NCI-H446 treated with DMSO at 0.1 percent for 48 hours (cell line): Measurements from ENCODE around the gene MVB12A.
A peak's percentile ranks its signal among the peaks of the same experiment; 100 is the strongest.

Source experiments
- DNase-seq: peaks from one replicate; lab custom pipeline; 2025; lab: John Stamatoyannopoulos, UW

Gene MVB12A

DNA sequence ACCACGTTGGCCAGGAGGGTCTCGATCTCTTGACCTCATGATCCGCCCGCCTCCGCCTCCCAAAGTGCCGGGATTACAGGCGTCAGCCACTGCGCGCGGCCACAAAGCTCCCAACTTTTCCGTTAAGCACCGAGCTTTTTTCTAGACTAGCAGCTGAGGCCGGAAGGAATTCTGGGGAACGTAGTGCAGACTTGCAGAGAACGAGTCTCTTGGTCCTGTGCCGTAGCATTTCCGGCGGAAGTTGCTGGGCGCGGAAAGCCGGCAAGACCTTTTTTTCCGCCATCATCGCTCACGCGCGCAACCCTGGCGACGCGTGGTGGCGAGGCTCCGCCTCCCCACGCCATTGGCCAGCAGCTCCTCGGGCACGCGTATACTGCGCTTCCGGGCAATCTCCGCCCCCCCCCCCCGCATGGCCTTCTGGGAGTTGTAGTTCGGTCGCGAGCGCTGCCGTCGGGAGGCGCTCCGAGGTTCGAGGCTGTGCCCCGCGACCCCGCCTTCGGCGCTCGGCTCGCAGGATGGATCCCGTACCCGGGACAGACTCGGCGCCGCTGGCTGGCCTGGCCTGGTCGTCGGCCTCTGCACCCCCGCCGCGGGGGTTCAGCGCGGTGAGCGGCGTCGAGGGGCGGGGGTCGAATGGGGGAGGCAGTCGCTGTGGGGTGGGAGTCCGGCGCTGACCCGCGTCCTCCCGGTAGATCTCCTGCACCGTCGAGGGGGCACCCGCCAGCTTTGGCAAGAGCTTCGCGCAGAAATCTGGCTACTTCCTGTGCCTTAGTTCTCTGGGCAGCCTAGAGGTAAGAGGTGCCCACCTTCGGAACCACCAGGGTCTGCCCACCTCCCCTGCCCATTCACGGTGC, at the start of gene MVB12A:
MVB12A (plus strand) TSS at position 427 of the 854 bp plus-strand sequence; CDS start at position 516, 89 bp downstream.
- DNase-seq: peak; percentile 99

DNA sequence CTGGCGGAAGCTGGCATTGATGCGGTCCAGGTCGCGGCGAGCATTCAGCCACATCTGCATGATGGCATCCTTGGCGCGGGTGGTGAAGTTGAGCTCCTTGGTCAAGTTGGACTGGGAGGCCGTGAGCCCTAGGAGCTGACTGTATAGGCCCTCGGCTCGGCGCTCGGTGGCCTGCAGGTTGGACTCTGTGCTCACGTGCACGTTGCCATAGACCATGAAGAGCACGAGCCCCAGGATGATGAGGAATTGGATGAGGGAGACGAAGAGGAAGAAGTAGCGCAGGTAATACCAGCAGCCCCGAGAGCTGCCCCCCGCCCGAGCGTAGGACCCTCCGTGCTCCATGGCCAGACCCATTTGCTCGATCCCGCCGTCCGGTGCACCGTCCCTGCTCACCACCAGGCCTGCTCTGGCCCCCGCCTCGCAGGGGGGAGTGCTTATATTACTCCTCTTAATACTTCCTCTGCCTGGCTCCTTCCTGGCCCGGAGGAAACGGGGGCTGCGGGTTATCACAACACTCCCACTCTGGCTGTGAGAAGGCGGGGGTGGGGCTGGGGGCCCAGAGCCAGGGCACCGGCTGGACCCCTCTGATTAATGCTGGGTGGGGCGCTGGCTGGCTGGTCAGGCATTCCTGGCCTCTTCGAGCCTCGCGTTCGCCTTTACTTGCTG, 42.8 kb upstream of the MVB12A start, which contains the start of gene PLVAP:
PLVAP (minus strand) TSS at position 408 of the 666 bp plus-strand sequence; CDS start at position 354, 54 bp downstream.
- no peak for DNase-seq

DNA sequence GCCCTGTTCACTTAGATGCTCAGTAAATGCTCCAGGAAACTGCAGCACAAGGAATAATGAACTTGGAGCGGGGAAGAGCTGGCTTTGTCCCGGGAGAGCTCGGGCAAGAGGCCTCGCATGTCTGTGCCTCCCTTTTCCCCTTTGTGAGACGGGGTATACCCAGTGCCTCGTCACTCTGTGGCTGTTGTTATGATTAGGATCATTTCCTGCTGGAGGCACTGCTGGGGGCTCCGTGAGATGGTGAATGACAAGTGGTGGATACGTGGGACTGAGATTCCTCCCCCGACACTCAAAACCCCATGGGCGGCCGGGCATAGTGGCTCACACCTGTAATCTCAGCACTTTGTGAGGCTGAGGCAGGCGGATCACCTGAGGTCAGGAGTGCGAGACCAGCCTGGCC, 41.6 kb upstream of the MVB12A start:
- DNase-seq: no peak

DNA sequence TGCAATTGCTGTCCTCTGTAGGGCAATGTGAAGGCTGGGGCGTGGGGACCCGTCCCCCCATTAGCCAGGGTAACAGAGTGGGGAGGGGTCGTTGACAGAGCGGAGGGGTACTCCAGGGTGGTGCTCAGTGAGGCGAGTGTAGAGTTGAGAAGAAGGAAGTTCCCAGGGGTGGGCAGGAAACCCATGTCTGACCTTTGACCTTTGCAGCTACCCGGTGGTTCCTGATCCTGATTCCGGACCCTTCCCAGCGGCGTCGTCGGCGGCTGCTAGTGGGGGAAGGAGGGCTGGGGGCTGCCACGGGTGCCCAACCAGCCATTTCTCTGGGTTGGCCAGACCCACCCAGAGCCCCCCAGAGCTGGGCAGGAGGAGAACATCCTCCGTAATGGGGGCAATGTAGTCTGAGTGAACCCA, 40.6 kb upstream of the MVB12A start:
- DNase-seq: no peak

DNA sequence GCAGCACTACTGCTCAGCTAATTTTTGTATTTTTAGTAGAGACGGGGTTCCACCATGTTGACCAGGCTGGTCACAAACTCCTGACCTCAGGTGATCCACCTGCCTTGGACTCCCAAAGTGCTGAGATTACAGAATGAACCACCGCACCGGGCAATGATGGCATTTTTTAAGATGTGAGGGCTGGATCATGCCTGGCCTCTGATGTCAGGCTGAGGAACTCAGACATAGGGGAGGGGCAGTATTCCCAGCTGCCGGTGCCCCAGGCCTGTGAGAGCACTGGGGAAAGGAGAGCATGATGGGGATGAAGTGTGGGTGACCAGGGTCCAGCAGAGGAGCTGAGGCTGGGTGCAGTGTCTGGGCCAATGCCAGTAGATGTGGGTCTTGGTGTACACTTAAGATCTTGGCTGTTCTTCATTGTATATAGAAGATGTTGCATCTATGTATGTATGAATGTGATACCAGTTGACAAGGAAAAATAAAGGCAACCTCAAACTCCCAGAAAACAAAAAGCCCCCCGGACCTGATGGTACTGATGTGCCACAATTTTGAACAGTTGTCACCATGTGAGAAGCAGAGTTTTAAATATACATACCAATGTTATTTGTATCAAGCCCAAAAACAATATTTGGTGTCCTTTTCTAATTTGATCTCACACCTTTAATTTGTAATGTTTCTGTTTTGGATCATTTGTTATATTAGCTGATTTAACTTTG, 39.3 kb upstream of the MVB12A start:
- no peak for DNase-seq

DNA sequence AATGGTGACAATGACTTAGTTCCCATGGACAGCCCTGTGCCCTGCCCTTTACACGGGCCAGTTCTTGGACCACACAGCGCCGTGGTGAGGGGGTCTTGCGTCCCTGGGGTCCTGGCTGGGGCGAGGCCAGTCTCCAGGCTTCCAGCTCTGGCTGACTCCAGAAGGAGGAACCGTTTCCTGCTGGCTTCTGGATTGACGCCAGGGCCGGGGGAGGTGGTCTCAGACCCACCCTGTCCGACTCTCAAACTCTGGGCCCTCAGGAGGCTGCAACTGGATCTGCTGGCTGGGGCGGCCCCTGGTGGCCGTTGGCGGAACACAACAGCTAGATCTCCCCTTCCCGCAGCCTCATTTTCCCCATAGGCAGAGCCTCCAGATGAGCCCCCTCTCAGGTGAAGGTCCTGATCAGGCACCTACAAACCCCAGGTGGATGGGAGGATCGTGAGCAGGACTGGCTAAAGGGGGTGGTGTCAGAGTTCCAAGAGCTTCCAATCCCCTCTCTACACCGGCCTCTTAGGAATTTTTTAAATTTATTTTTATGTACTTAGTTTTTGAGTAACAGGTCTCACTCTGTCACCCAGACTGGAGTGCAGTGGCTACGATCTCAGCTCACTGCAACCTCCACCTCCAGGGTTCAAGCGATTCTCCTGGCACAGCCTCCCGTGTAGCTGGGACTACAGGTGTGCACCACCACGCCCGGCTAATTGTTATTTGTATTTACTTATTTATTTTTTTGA, 33.8 kb upstream of the MVB12A start:
- DNase-seq: no peak

DNA sequence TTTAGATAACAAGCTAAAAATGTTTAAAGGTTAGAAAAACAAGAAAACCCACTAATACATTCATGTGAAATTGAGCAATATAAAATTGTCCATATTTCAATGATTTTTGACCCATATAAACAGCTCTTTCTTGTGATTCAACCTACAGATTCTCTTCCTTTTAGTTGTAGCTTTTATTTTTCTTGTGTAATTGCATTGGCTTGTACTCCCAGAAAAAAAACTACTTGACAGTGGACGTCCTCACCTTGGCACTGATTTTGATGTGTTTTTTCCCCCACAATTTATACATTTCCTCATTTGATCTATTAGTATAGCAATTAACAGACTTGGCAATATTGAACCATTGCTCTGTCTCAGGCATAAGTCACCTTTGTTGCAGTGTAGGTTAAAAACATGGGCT, 30.6 kb upstream of the MVB12A start:
- DNase-seq: no peak

DNA sequence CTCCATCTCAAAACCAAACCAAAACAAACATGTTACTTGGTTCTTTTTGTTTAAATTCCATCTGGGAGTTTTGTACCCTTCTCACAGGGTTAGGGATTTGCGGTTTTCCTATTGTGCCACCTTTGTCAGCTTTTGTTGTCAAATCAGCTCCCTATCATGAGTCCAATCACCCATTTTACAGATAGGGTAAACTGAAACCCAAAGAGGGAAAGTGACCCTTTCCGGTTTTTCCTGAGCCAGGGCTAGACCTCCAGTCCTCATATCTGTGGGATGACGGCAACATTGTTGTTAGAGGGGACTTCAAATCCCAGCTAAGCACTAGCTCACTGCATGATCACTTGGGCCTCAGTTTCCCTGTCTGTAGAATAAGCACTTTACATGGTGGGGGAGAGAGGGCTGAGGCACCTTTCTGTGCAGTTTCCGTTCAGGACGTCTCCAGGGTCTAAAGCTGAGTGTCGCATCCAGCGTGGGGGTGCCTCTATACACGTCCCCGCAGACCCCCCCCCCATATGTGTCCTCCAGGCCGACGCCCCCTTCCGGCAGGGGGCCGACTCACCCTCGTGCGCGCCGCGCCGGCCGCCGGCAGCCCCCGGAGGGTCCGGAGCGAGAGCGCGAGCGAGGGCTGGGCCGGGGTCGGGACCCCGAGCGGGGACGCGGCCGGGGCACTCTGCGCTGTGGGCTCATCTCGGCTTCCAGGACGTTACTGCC, 29.7 kb upstream of the MVB12A start:
- no peak for DNase-seq

DNA sequence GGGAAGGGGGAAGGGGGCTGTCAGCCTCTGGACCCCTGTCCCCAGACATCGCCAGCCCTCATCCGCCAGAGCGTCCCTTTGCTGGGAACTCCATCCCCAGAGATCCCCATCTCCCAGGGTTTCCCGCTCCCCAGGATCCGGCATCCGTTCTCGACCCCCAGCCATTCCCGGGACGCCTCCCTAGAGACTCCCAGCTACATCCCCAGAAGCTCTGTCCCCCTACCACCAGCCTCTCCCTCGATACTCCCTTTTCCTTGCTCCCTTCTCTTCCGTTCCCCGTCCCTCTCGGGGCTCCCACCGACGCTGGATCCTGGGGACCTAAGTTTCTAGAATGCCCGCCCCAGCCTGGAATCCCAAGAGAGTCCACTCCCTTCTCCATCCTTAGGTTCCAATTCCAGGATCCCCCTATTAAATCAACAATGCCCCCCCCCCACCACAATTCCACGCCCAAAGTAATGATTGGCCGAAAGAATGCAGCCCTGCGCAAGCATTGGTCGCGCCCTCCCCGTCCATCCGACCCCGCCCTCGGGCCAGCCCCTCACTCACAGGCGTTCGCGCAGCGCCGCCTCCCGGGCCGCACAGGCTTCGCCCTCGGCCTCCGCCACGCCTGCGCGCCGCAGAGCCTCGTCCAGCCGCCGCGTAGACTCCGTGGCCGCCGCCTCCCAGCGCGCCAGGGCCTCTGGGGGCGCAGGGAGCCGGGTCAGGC, 29.0 kb upstream of the MVB12A start:
- DNase-seq: peak; percentile 73

DNA sequence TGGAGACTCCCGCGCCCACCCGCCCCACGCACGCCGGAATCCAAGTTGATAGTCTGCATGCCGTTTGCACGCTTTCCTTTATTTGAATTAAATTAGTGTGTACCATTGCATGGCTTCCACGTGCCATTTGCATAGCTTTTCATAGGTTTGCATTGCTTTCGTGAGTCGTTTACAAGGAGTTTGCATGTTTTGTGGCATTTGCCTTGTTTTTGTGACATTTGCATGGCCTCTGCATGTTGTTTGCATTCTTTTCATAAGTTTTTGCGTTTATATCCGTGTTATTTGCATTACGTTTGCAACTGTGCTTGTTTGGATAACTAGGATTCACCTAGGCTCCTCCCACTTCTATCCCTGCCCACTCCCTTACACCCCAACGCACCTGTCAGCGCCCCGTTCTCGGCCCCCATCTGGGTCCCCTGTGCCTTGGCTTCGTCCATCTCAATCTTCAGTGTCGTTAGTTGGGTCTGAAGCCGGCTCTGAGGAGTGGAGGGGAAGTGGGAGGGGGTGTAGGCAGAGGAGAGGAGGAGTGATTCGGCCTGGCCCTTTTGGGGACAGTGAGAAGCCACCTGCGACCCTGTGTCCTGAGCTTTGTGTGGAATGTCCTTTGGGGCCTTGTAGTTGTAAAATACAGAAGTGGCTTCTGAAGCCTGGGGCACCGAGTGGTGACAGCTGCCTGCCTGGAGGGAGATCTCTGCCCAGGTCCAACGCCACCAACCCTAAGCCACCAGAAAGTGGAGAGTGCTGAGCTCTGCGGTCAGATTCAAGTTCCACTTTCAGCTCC, 28.3 kb upstream of the MVB12A start:
- DNase-seq: no peak

DNA sequence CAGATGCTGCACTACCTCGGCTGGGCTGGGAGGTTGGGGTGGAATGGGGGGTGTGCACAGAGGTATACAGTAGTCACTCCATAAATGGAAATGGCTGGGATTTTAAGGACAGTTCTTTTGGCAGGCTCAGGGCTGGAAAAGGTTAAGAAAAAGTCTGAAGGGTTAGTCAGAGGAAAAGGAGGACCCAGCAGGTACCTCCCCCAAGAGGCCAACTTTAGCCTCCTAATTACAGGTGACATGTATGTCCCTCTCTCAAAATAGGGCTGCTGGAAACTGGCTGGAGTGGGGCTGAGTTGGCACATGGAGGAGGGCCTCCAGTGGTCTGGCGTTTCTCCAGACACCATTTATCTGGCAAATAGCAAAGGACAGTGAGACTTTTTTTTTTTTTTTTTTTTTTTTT, 26.8 kb upstream of the MVB12A start:
- no peak for DNase-seq

DNA sequence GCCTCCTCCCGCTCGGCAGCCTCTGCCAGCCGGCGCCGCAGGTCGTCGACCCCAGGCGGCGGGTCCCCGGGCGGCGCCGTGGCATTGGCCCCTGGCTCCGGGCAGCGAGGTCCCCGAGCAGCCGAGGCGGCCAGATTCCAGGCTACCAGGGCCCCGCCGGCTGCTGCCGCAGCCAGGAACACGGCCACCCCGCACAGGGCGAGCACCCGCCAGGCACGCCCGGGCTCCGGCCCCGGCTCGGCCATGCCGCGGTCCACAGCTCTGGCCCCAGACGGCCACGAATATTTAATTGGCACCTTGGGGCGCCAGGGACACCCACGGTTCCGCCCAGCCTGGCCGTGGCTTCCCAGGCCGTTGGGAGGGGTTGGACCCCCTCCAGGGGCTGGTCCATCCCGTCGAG, 25.9 kb upstream of the MVB12A start, which contains the start of gene CCDC194:
CCDC194 (minus strand) TSS at position 283 of the 400 bp plus-strand sequence; CDS start at position 245, 38 bp downstream.
- no peak for DNase-seq

DNA sequence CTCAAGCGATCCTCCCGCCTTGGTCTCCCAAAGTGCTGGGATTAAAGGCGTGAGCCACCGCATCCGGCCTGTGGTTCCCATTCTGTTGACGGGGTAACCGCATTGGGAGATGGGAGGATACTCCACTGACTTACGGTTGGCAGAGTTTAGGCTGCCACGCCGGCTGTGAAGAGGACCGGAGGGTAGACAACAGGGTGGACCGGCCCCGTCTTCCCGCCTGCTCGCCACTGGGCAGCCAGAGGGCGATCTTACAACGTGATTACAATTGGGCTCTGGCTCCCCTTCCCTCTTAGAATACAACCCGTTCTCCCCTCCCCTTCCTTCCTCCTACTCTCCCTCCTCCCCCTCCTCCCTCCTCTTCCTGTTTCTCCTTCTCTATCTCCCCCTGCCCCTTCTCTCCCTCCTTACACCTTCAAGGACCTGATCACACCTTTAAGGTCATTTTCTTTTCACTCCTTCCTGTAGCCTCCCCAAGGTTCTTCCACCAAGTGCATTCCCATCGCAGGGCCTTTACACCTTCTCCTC, 24.9 kb upstream of the MVB12A start:
- DNase-seq: peak; percentile 11

DNA sequence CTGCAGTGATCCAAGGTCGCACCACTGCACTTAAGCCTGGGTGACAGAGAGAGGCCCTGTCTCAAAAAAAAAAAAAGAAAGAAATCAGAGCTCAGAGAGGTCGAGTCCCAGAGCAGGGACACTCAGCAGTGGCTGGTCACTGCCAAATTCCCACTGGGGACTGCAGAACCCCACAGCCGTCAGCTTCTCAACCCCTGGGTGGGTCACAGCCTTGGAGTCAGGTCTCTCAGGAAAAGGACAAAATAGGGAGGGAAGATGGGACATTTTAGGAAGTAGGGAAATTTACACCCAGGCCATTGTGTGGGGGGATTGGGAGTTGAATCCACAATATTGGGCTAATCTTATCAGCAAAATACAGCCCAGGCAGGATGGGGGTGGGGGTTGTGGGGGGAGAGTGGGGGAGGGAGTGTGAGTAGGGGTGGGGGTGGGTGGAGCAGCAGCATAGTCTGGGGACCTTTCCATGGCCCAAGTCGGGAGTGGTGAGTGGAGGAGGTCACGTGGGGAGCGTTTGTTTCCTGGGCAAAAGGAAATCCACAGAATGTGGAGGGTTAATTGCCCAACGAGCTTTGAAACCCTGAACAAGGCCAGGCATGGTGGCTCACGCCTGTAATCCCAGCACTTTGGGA, 20.8 kb upstream of the MVB12A start:
- DNase-seq: no peak

DNA sequence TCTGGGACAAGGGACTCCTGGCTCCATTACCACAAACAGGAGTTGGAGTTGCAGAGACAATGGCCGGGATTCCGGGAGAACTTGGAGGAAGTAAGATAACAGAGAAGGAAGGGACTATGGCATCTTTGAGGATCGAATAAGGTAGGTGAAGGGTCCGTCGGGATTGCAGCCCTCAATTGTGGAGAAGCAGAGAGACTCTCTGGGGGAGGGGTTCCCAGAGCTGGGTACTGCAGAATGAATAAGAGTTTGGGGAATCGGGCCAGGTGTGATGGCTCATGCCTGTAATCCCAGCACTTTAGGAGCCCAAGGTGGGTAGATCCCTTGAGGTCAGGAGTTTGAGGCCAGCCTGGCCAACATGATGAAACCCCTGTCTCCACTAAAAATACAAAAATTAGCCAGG, 18.2 kb upstream of the MVB12A start:
- no peak for DNase-seq

DNA sequence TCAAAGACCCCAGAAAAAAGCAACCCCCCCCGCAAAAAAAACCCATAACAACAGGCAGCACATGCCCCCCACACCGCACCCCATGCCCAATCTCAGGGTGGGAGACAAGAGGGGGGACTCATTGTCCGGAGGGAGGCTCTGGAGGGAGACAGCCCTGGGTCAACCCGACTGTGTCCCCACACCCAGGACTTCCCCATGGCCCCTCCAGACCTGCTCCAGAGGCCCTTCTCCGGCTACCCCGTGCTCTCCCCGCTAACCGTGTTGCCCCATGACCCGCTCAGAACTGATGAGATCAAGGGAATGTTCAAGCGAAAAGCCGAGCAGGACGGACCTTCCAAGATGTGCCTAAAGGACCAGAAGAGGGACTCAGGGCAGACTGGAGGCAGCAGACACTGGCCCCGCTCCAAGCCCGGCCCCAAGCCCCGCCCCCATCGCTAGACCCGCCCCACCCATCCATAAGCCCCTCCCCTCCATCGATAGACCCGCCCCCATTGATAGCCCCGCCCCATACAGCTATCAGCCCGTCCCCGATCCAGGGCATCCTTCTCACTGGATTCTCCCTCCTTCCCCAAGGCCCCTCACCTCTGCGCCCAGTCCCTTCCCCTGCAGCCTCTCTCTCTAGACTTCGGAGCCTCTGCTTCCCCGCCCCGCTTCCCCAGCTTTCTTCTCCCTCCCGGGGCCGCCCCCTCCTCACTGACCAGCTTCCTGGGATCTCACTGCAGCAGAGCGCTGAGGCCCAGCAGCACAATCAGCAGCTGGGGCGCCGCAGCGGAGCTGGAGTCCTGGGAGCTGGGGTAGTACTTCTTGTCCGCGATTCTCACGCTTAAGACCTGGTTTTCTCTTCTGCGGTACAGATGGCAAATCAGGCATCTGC, 16.6 kb upstream of the MVB12A start:
- DNase-seq: no peak

DNA sequence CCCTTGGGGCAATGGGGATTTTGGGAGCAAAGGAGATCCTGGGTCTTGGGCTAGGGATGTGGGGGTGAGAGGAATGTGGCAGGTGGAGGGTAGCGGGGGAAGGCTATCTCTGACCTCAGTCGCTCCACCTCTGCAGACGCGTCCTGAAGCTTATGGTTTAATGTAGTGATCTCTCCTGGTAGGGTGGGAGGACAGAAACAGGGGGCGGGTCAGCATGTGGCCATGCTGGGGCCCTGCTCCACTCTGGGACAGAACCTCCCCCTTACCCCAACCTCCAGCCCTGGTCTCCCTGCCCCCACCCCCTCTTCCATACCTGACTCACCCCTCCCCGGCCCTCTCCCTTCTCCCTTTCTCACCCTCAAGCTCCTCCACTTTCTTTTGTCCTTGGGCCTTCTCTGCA, 15.8 kb upstream of the MVB12A start:
- DNase-seq: no peak
